B cell (primary cell): Measurements from ENCODE around the gene FSIP1. TPM values are rescaled to one million over a fixed set of nuclear protein-coding genes. Genes with fewer than 3 reads are reported as not detected.

Experiments
- ATAC-seq: fragments of 200-7000 bp; cut with Tn5 transposase; one replicate; pipeline ENCODE4 v1.10.0; 2021; ENCODE audit warnings: low read depth, mild to moderate bottlenecking, moderate number of reproducible peaks, moderate library complexity
- CTCF ChIA-PET: fragments of 350-600 bp; sonication (Branson Sonifier 250); formaldehyde crosslinking; loops from one replicate; lab custom pipeline; 2021; ENCODE audit warnings: antibody characterized with exemption, inconsistent platforms; lab: Charles Lee
- POLR2A ChIA-PET: fragments of 350-600 bp; sonication (Branson Sonifier 250); formaldehyde crosslinking; loops from one replicate; lab custom pipeline; 2021; ENCODE audit warnings: antibody characterized with exemption; lab: Charles Lee
- DNase-seq: peaks from one replicate; pipeline ENCODE4 v3.0.0; 2013
- H2AFZ ChIP-seq: 2 replicates; pipeline ENCODE4 v1.6.1; 2012; ENCODE audit warnings: mild to moderate bottlenecking, low read depth, low read length; ENCODE audit not compliant: insufficient read depth, poor library complexity, severe bottlenecking
- H3K27ac ChIP-seq, 2 donors: 1 replicate in 1 of 2; 2 replicates in 1 of 2; pipeline ENCODE4 v1.5.1; 2012 to 2013; ENCODE audit warnings: low read length in 2 of 2, mild to moderate bottlenecking in 2 of 2, moderate library complexity in 1 of 2
- H3K27me3 ChIP-seq, 4 experiments: fragments of 200-600 bp in 1 of 4; sonication (generic) in 1 of 4; replicated peaks in 1 of 4; 1 replicate in 2 of 4; 2 replicates in 2 of 4; pipeline versions ENCODE4 v1.6.1 to v1.7.0; 2013 to 2016; ENCODE audit warnings: low read length in 3 of 4, mild to moderate bottlenecking in 2 of 4, mixed read lengths in 1 of 4, moderate library complexity in 1 of 4; ENCODE audit not compliant: insufficient read depth in 4 of 4, control insufficient read depth in 3 of 4; ENCODE audit errors: control extremely low read depth in 1 of 4
- H3K36me3 ChIP-seq, 2 experiments: replicated peaks in 1 of 2; 1 replicate in 1 of 2; 2 replicates in 1 of 2; pipeline versions ENCODE4 v1.6.1 to v1.7.1; 2013; ENCODE audit warnings: low read length in 1 of 2; ENCODE audit not compliant: insufficient read depth in 2 of 2, control insufficient read depth in 1 of 2; ENCODE audit errors: control extremely low read depth in 1 of 2, extremely low read depth in 1 of 2
- H3K4me1 ChIP-seq, 2 donors: fragments of 200-600 bp in 1 of 2; sonication (generic) in 1 of 2; 1 replicate in 1 of 2; 2 replicates in 1 of 2; pipeline versions ENCODE4 v1.5.1 to v1.6.1; 2013 to 2017; ENCODE audit warnings: low read length in 2 of 2; ENCODE audit not compliant: control insufficient read depth in 2 of 2, insufficient read depth in 2 of 2
- H3K4me2 ChIP-seq: replicated peaks from 2 replicates; pipeline ENCODE3; 2012; ENCODE audit warnings: mild to moderate bottlenecking, low read depth, low read length; ENCODE audit not compliant: poor library complexity, severe bottlenecking
- H3K4me3 ChIP-seq, 5 experiments: fragments of 200-600 bp in 1 of 5; sonication (generic) in 1 of 5; 1 replicate in 3 of 5; 2 replicates in 2 of 5; pipeline versions ENCODE4 v1.5.1 to v1.7.0; 2011 to 2016; ENCODE audit warnings: low read length in 4 of 5, mild to moderate bottlenecking in 4 of 5, low read depth in 2 of 5, control low read depth in 1 of 5, moderate library complexity in 1 of 5; ENCODE audit not compliant: insufficient read depth in 1 of 5; ENCODE audit errors: control extremely low read depth in 1 of 5, extremely low read depth in 1 of 5
- H3K79me2 ChIP-seq: fragments of 200-600 bp; sonication (generic); one replicate; pipeline ENCODE4 v1.6.0; 2016; ENCODE audit warnings: low read length; ENCODE audit not compliant: control insufficient read depth, insufficient read depth
- H3K9ac ChIP-seq: fragments of 200-600 bp; sonication (generic); 2 replicates; pipeline ENCODE4 v1.6.1; 2017; ENCODE audit warnings: mild to moderate bottlenecking, low read length, moderate library complexity
- H3K9me3 ChIP-seq, 3 donors: one replicate each; pipeline versions ENCODE4 v1.6.1 to v1.7.1; 2013; ENCODE audit warnings: low read length in 2 of 3; ENCODE audit not compliant: control insufficient read depth in 2 of 3, insufficient read depth in 1 of 3; ENCODE audit errors: control extremely low read depth in 1 of 3
- H4K20me1 ChIP-seq: 2 replicates; pipeline ENCODE4 v1.6.0; 2012; ENCODE audit warnings: mild to moderate bottlenecking, low read length; ENCODE audit not compliant: insufficient read depth, control insufficient read depth, poor library complexity, severe bottlenecking
- H3K27ac Mint-ChIP-seq: one replicate; pipeline ENCODE4 v1.8.0; 2021; ENCODE audit warnings: mixed read lengths
- H3K27me3 Mint-ChIP-seq: one replicate; pipeline ENCODE4 v1.8.0; 2021; ENCODE audit warnings: mixed read lengths
- H3K4me1 Mint-ChIP-seq: one replicate; pipeline ENCODE4 v1.8.0; 2021; ENCODE audit warnings: mixed read lengths
- H3K4me3 Mint-ChIP-seq: one replicate; pipeline ENCODE4 v1.8.0; 2021; ENCODE audit warnings: mixed read lengths
- H3K9me3 Mint-ChIP-seq: one replicate; pipeline ENCODE4 v1.8.0; 2022; ENCODE audit warnings: mixed read lengths; ENCODE audit not compliant: insufficient read depth
- CTCF ChIP-seq: fragments of 200-600 bp; IDR thresholded peaks from one replicate; pipeline ENCODE4 v1.8.0; 2022; ENCODE audit warnings: antibody characterized with exemption, mild to moderate bottlenecking
- EZH2 ChIP-seq: IDR thresholded peaks from 2 replicates; pipeline ENCODE4 v1.6.1; 2012; ENCODE audit warnings: borderline replicate concordance, low read depth, mild to moderate bottlenecking, moderate library complexity, low read length; ENCODE audit not compliant: insufficient read depth, poor library complexity, severe bottlenecking
- whole genome bisulfite sequencing: methylation state at CpG from one replicate; pipeline ENCODE4 v1.1.5; 2013; ENCODE audit warnings: missing lambda C conversion rate; ENCODE audit not compliant: insufficient coverage; 5-methylcytosine and 5-hydroxymethylcytosine counted together
- intact Hi-C: fragments of 100-400 bp; cut with micrococcal nuclease; formaldehyde crosslinking; loops from one replicate; pipeline ENCODE4 v1.10.0; 2022
- polyA plus RNA-seq: library from polyadenylated mRNA; depleted of rRNA; stranded (reverse); fragments of >200 nt; gene quantifications from 2 replicates; pipeline ENCODE4 v1.2.3, GENCODE V29; 2012
- total RNA-seq, 2 donors: library from RNA; stranded (reverse); fragments of 120-200 nt in 1 of 2; gene quantifications; 1 replicate in 1 of 2; 2 replicates in 1 of 2; pipeline versions ENCODE4 v1.2.3 to v1.2.4, GENCODE V29; 2013 to 2022

FSIP1 gene
- total and polyA plus RNA-seq, 2 donors (not counting 1 experiment from before 2014, with no cell fraction given), result 0.19 to 0.49 TPM

- no CpG with 5 or more reads among the region's 3 CpGs for WGBS
- H3K4me3 Mint-ChIP-seq, result no peak overlapping the region
- H3K27ac Mint-ChIP-seq, result no peak overlapping the region
- H3K27me3 Mint-ChIP-seq, result peaks cover 9% of the 10 kb centered on the region
- POLR2A ChIA-PET, result no interaction called here
- ATAC-seq (no peak), DNase-seq (no peak)
- CTCF ChIA-PET, result no interaction called here
- no peaks in the 10 kb centered on the region for H3K4me1 ChIP-seq
- no peaks in the 10 kb centered on the region for H3K9me3 ChIP-seq
- H3K9ac ChIP-seq, result no peak overlapping the region
- TF ChIP-seq EZH2, result no peak
- TF ChIP-seq CTCF, result no peak
- H3K79me2 ChIP-seq, result no peaks in the 10 kb centered on the region
- intact Hi-C loops, result no loop called here
- H3K4me1 Mint-ChIP-seq, result no peaks in the 10 kb centered on the region
- no peaks in the 10 kb centered on the region for H3K9me3 Mint-ChIP-seq
- no peak overlapping the region for H3K4me2 ChIP-seq
- H4K20me1 ChIP-seq, result no peaks in the 10 kb centered on the region
- H3K27ac ChIP-seq, result no peak overlapping the region
- no peak overlapping the region for H2AFZ ChIP-seq
- H3K4me3 ChIP-seq, result no peak overlapping the region
- H3K27me3 ChIP-seq, result no peaks in the 10 kb centered on the region
- H3K36me3 ChIP-seq, result no peaks in the 10 kb centered on the region
Observed at GRCh38 chr15:39618063-39618823, 164.4 kb downstream of the FSIP1 start.

GRCh38 chr15:39616731-39617455 is 165.7 kb downstream of the FSIP1 start:
- no peak for DNase-seq
- Histone ChIP-seq H3K4me2 (no peak overlapping the region), H3K9me3 (peaks cover 0 to 3% (median 0%) of the 10 kb centered on the region in 3 donors), H3K27me3 (no peaks in the 10 kb centered on the region), H3K4me3 (no peak overlapping the region), H3K9ac (no peak overlapping the region), H2AFZ (no peak overlapping the region), H3K36me3 (no peaks in the 10 kb centered on the region), H3K79me2 (no peaks in the 10 kb centered on the region), H3K4me1 (no peaks in the 10 kb centered on the region), H3K27ac (no peak overlapping the region), H4K20me1 (no peaks in the 10 kb centered on the region)
- peaks cover 4% of the 10 kb centered on the region for H3K9me3 Mint-ChIP-seq
- 78% methylated on average over 2 of the region's 6 CpGs for WGBS
- peaks cover 9% of the 10 kb centered on the region for H3K27me3 Mint-ChIP-seq
- no peak overlapping the region for H3K27ac Mint-ChIP-seq
- TF ChIP-seq EZH2 (no peak), CTCF (no peak)
- no peaks in the 10 kb centered on the region for H3K4me1 Mint-ChIP-seq
- no peak overlapping the region for H3K4me3 Mint-ChIP-seq
- POLR2A ChIA-PET, result no interaction called here
- CTCF ChIA-PET, result no interaction called here
- ATAC-seq, result no peak
- intact Hi-C loops, result no loop called here
